Transverse colon (tissue), 3 donors: Measurements from ENCODE around the gene TNFRSF18.

ENCODE experiments used
- POLR2A ChIP-seq: fragments of 450-650 bp; IDR thresholded peaks from one replicate; pipeline ENCODE4 v1.6.1; 2016; ENCODE audit warnings: antibody characterized with exemption, mild to moderate bottlenecking, moderate library complexity
- POLR2AphosphoS5 ChIP-seq, 3 donors: sonication (generic); formaldehyde crosslinking; IDR thresholded peaks; one replicate each; pipeline ENCODE4 v1.6.1; 2016; ENCODE audit warnings: antibody characterized with exemption in 3 of 3

DNA sequence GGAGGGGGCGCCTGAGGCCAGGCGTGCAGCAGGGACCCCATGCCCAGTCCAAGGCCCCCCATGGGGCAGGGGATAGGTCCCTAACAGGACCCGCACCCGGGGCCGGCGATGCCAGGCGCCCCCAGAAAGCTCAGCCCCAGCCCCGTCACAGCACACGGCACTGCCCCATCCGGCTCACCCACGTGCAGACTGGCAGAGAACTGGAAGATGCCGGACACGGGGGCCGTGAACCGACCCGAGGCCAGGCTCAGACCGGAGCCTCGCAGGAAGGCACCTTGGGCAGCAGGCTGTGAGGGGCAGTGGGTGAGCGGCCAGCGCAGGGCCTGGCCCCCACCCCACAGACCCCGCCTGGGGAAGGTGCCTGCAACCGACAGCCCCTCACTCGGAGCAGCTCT, 36.9 kb upstream of the TNFRSF18 start:
- TF ChIP-seq POLR2AphosphoS5 (IDR thresholded peaks at IDR 0.05) (no peak), POLR2A (no peak)
